NCI-H2029 treated with DMSO at 0.1 percent for 48 hours (cell line): ENCODE results near the gene MCAM.

Experiments
- DNase-seq: peaks from one replicate; lab custom pipeline; 2025; lab: John Stamatoyannopoulos, UW

MCAM gene

DNA sequence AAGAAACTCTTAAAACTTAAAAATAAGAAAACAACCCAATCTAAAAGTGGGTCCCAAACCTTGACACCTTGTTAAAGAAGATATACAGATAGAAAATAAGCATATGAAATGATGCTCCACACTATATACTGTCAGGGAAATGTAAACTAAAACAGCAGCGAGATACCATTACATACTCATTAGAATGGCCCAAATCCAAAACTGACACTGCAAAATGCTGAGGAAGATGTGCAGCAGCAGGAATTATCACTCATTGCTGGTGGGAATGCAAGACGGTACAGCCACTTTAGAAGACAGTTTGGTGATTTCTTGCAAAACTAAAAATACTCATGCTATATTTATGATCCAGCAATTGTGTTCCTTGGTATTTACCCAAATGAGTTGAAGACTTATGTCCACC, 12.4 kb upstream of the MCAM start:
- DNase-seq = no peak

DNA sequence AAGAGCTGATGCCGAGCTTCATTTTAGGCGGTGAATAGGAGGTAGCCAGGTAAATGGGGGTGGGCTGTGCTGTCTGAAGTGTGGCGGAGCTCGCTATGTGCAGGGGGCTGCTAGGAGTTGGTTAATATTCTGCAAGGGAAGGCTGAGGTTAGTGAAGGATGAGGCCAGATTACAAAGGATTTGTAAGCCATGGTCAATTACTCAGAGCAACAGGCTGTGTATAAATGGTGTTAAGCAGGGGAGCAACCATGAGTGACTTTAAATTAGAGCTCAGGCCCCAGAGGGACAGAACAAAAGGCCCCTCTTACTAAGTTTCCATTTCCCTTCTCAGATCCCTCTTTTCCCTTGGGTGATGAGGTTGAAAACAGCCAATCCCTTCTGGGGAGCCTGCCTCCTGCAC, 7.3 kb upstream of the MCAM start:
- DNase-seq = no peak

DNA sequence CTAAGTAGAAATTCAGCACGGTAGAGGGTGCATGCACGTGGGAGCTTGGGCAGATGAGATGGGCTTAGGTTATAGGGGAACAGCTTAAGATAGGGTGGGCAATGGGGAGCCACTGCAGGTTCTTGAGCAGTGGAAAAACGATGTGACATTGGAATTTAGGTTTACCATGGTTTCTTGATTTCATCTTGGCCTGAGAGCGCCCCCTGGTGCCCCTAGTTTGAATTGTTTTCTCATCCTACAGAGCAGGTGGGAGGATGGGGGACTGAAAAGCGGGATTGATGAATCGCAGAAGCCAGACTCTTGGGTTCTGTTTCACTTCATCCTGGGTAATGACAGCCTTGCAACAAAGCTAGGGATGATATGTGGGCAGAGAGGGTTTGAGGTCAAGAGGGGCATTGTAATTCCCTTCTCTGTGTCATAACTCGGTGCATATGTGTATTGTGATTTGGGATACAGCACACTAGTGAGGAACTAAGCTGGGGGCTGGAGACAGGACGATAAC, 6.7 kb upstream of the MCAM start:
- DNase-seq = no peak

DNA sequence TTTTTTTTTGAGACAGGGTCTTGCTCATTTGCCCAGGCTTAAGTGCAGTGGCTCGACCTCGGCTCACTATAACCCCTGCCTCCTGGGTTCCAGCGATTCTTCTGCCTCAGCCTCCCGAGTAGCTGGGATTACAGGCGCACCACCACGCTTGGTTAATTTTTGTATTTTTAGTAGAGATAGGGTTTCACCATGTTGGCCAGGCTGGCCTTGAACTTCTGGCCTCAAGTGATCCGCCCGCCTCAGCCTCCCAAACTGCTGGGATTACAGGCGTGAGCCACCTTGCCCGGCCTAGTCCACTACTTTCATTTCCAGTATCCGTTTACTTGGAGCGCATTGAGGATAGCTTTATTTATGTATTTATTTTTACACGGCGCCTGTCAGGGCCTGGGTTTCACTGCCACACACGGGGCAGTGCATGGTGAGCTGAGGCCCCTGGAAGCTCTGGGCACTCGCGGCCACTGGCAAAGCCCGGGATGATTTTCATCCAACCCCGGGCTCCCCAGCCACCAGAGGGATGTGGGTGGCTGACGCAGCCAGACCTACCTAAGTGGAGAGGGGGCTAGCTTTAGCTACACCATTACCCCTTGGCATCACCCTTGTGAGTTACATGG, 6.1 kb upstream of the MCAM start:
- no peak for DNase-seq

DNA sequence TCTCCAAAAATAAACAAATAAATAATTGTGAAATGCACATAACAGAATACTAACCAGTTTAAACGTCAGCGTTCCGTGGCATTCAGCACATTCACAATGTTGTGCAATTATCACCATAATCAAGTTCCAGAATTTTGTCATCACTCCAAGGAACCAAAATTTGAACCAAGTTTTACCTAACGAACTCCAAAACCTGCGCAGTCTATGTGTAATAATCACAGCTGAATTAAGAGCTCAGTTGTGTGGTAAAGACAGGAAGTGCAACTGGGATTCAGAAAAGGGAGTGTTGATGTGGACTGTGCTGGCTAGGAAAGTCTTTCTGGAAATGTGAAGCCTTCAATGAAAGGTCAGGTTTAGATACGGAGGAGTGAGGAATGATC, 5.4 kb upstream of the MCAM start:
- DNase-seq = no peak

DNA sequence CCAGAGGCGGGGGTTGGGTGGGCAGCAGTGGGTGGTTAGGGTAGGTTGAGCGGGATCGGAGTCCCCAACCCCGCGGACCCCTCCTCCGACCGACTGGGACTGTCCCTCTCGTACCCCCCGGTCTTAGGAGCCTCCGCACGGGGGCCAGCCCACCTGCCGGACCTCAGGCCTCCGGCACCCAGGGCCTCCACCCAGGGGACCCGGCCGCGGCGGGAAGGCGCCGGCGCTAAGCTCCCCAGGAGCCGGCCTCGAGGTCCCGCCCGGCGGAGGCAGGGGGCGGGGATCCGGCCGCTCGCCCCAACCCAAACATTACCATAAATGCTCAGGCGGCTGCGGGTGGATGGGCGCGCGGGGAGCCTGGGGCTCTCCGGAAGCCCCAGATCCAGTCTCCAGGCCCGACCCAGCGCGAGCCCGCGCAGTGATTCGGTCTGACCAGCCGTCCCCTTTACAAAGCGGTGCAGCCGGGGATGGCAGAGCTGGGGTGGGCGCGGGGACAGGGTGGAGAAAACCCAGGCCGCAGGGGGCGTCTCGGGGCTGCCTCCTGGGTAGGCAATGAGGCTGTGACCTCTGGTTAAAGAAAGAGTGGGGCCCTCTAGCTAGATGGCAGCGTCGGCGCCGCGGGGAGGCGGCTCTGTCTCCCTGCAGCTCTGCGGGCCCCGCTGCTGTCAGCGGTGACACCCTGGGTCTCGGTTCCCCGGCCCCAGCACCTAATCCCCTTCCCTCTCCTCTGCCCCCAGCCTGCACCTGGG, 4.0 kb upstream of the MCAM start:
- no peak for DNase-seq

DNA sequence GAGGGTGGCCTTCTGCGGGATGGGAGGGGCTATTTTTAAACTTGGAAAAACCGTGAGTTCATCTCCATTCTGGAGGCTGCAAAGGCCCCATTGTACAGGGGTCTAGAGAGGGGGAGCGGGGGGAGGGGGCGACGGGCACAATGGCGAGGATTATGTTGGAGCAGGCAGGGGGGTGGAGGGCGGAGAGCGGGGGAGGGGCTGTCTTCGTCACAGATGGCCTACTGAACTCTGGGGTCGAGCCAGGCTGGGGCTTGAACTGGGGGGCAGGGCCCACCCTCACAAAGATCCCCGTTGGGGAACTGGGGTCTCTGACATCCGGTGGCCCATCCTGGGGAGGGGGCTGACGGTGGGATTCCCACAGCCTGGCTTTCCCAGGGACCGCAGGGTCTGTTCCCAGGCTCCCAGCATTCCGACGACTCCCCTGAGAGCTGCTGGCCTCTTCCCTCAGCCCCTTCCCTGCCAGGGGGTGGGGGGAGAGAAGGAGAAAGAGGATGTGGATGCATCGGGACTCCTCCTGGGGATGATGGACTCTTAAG, 3.4 kb upstream of the MCAM start:
- DNase-seq = no peak

DNA sequence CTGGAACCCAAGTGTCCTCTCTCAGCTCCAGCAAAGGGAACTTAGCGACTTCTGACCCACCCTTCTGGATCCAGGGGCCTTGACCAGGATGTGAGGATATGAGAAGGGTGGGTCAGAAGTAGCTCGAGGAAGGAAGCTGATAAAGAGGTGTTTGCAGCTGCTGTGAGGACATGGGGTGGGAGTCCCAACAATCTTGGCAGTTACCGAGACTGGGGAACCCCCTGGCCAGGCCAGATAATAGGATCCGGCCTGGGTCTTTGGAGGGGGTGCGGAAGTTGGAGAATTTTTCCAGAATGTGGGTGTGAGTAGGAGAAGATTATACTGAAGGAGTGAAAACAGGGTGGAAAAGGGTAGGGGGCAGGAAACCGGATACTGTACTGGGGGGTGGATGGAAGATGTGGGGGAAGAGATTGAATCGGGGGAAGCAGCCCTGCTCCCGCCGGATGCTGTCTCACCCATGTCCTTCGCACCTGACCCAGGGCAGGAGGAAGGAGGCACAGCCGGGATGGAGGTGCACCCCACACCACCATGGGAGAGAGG, 2.8 kb upstream of the MCAM start:
- no peak for DNase-seq

DNA sequence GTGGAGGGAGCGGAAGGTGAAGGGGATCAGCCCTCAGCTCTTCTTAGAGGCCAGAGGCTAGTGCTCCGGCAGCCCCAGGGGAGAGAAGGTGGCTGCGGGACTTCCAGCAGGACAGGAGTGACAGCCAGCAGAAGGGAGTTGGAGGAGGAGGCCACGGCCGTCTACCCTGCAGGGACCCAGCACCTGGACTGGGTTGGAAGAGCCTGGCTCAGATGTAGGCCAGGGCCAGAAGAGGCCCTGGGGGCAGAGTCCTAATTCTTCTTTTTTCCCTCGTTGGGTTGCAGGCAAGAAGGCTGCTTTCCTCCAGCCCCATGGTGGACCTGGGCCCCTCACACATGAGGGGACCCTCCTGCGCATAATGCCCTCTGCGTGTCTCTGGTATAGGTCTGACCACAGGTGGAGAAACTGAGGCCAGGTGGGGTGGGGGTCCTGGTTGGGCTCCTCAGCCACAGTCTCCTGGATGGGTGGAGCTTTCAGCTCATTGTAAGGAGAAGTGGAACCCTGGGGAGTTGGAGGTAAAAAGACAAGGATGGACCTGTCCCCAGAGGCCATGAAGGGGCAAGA, 2.3 kb upstream of the MCAM start:
- DNase-seq = no peak

DNA sequence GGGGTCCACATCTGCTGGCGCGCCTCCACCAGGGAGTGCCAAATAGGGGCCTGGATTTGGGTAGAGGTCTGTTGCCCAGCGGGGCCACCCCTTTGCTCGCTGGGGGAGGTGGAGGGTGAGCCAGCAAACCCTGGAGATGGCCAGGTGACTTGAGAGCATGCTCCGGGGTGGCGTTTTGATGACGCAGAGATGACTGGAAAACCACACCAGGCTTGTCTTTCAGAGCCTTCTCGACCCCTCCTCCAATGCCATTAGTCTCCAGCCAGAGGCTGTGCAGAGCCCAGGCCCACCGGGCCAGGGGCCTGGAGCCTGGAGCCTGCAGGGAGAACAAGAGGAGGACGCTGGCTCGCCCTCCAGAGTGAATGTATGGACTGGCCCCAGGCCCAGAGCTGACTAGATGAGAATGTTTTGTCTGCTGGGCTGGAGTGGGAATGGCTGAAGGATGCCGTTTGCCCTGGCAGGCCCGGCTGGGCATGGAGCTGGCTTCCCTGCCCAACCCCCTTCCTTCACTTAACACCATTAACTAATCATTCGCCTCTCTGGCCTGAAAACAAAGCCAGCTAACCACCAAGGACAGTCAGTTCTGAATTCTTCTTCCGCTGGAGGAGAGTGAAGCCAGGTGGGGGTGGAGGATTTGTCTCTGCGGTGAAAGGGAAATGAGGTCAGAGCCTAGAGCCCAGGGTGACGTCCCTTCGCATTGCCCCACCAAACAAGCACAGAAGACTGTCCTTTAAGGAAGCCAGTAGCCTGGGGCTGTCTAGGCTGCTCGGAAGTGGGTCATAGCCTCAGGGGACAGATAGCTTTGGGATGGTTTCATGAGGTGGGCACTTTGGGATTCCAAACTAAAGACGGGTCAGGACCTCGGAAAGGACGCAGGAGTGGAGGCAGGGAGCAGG, 1.6 kb upstream of the MCAM start:
- DNase-seq = no peak

DNA sequence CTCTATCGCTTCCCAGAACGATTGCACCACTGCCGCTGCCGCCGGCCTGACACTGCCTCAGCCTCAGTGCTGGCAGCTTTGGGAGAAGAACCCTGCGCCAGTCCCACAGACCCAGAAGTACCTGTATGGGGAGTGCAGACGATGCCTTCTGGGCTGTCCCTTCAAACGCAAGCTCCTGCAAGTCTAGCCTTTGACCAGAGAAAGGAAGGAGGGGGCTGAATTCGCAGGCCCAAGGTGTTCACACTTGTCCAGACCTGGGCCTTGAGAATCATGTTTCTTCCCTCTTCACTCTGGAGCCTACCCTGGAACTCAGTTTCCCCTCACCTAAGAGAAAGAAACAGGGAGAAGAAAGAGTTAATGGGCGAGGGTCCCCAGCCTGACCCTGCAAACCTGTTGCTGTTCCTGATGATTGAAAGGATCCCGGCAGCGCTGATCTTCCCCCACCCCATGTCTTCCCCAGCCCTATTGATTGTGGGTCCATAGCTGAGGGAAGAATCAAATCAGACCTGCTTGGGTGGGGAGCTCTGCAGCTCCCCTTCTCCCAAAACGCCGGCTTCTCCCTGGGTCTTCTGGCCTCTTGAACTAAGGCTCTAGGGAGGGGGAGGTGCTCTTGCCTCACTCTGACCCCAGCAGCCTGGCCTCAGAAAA, 786 bp upstream of the MCAM start:
- no peak for DNase-seq

DNA sequence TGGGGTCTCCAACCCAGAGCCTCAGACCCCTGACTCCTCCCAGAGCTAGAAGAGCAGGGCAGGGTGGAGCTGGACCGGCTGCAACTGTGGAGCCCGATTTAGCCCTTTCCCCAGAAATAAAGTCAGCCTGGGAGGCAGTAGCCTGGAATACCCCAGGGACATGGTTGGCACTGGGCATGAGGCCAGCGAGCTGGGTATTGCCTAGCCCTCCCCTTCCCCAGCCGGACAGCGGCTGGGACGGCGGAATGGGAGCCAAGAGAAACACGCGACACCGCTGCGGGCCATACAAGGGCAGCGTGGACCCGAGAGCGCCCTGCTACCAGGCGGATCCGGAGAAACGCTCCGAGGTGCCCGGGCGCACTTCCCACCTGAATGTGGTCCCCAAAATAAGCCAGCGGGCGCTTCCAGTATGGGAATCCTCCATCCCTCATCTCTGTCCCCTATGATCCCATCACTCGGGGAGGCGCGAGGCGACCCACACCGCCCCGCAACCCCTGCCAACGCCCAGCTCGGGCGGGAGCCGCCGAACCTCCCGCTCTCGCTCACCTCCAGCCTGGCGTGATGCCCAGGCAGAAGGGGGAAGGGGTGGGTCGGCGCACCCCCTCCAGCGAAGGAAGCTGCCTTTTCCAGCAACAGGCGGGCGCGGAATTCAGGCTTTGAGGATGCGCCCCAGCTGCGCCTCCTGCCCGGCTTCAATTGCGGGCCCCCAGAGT, 758 bp downstream of the MCAM start:
- DNase-seq = no peak

DNA sequence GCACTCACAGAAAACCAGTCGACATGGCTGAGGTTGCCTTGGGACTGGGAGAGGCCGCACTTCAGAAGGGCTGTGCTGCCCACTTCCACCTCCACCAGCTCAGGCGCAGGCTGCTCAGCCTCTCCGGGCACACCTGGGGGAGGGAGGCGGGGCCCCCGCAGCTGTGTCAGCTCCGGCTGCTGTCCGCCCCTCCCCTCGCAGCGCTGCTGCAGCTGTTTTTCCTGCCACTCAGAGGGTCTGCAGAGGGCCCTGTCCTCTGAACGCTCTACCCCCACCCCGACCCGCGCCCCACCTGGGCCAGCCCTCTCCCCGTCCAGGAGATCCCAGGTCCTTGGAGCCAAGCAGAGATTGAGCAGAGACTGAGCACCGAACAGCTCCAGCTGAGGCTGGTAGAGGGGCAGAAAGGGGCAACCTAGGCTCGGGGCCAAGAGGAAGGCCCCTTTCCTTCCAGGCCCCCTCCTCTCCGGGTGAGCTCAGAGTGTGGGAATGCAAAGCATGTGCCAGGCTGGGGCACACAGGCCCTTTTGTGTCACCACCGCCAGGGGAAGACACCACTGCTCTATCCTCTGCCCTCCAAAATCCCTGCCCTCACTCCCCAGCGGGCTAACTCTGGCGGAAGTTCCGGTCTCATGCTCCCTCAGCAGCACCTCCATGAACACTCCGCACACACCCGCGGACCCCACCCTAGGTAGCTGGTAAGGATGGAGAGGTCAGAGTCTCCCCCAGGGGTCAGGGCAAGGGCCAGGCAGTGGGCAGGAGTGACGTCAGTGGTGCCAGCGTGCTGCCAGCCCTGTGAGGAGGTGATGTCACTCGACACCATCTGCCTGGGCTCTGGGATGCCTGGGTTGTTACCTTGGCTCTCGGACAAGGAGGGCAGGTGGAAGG, 1.6 kb downstream of the MCAM start:
- peak; percentile 55 for DNase-seq

DNA sequence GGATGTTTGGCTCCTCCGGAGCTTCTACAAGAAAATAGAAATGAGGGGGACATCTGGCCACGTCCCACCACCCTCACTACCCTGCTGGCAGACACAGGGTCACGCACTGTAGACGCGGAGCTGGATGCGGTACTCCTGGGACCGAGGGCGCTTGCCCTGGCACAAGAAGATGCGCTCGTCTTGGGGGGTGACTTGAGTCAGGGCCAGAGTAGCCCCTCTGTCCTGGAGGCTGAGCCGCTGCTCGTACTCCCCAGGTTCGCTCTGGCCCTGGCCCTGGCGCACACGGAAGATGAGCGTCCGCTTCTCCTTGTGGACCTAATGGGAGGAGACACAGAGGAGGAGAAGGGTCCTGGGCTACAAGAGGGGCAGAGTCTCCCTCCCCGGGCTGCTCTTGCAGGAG, 2.2 kb downstream of the MCAM start:
- no peak for DNase-seq

DNA sequence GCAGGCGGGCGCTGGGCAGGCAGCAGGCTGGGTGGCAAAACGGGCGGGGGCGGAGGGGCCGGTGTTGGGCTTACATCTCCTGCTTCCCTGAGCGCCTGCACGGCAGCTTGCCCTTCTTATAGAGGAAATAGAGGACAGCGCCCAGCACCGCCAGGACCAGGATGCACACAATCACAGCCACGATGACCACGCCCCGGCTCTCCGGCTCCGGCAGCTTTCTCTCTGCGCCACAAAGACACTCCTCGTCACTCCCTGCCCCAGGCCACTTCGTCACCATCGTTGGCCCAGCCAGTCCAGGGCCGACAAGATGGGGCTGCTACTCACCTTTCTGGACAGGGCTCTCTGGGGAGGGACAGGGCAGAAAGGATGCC, 6.3 kb downstream of the MCAM start:
- no peak for DNase-seq

DNA sequence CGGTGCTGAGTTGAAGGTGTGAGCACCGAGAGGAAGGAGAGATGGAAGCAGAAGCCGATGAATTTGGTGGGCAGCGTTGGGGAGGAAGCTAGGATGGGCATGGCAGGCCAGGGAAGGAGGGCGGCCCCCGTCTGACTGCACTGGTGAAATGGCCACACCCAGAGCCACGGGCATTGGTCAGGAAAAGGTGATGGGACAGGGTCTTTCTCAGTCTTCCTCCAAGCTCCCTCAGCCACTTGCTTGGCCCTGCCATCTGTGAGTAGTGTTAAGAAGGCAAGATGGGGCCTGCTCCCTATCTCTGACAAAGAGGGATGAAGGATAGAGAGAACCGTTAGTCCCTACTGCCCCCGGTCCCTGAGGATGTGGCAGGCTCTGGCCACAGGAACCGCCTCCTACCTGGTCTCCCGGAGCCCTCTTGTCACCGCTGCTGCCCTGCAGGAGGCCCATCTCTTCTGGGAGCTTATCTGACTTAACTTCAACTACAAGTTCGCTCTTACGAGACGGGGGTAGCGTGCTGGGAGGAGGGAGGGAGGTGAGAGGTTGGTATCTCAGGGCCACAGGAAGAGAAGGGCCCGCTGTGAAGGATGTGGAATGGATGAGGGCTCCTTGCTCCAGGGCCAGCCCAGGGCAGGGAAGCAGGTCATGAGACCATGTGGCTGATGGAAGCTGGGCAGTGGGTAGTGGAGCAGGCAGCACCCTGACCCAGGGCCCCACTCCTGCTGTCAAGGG, 6.8 kb downstream of the MCAM start:
- no peak for DNase-seq

DNA sequence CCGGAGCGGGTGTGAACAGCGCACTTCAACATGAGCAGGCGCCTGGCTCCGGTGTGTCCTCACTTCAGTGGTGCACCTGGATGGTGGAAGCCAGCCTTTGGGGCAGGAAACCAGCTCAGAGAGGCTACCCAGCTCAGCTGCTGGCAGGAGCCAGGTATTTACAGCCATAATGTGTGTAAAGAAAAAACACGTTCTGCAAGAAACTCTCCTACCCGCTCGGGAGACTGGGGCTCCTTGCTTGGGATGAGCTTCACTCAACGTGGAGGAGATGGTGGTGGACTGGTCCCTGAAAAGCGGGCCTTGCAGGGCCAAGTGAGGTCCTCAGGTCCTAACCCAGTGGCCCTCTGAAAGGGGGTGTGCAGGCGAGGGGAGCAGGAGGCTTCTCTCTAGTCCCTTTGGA, 7.5 kb downstream of the MCAM start:
- DNase-seq = no peak

DNA sequence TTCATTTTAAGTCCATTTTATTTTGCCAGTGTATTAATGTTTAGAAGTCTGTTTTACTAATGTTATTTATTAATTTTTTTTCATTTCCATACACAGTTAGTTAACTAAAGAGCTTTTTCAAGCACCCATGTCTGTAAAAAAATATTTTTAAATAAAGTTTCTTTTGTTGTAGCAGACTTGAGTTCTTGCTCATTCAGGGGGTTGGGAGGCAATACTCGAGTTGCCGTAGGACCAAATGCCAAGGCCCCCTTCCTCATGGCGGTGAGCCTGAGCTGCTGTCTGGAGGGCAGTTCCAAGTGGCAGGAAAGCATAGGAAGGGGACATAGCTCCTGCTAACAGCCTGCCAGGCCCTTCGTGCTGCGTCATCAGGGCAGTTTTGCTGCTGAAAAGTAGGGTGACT, 9.0 kb downstream of the MCAM start:
- no peak for DNase-seq

DNA sequence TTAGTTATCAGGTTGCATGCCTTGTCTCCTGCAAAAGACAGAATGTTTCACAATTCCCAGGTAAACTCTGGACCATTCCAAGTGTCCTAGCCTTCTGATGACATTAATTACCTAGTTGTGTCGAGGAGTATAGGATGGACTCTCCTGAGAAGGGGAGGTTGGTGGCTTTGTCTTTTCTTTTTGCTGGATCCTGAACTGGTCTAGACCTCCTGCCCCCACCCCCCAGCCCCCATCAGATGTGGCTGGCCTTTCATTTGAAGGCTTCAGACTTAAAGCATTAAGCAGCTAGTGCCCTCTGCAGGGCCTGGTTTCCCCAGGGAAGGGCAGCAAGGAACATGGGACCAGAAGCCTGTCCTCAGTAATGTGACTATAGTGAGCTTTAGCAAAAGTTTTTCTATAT, 9.7 kb downstream of the MCAM start:
- no peak for DNase-seq
